GM12873 (cell line): ENCODE data around the gene COG5.

Experiments used
- TF ChIP-seq, protein P1 (sequence below): IDR thresholded peaks from 2 replicates; pipeline ENCODE4 v1.5.1; 2012; ENCODE audit warnings: low read depth, mild to moderate bottlenecking, moderate library complexity, low read length, control low read depth; ENCODE audit not compliant: insufficient read depth; ENCODE audit errors: missing control alignments

COG5 gene

DNA sequence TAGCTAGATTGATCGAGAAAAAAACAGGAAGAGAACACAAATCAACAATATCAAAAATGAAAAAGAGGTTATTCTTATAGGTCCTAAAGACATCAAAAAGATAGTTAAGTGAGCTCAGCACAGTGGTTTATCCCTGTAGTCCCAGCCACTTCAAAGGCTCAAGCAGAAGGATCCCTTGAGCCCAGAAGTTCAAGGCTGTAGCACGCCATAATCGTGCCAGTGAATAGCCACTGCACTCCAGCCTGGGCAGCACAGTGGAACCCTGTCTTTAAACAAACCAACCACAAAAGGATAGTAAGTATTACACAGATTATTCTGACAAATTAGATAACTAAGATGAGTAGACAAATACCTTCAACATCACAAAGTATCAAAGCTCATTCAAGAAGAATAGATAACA, 311.8 kb downstream of the COG5 start:
- TF ChIP-seq, protein P1, sequence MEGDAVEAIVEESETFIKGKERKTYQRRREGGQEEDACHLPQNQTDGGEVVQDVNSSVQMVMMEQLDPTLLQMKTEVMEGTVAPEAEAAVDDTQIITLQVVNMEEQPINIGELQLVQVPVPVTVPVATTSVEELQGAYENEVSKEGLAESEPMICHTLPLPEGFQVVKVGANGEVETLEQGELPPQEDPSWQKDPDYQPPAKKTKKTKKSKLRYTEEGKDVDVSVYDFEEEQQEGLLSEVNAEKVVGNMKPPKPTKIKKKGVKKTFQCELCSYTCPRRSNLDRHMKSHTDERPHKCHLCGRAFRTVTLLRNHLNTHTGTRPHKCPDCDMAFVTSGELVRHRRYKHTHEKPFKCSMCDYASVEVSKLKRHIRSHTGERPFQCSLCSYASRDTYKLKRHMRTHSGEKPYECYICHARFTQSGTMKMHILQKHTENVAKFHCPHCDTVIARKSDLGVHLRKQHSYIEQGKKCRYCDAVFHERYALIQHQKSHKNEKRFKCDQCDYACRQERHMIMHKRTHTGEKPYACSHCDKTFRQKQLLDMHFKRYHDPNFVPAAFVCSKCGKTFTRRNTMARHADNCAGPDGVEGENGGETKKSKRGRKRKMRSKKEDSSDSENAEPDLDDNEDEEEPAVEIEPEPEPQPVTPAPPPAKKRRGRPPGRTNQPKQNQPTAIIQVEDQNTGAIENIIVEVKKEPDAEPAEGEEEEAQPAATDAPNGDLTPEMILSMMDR = no peak

DNA sequence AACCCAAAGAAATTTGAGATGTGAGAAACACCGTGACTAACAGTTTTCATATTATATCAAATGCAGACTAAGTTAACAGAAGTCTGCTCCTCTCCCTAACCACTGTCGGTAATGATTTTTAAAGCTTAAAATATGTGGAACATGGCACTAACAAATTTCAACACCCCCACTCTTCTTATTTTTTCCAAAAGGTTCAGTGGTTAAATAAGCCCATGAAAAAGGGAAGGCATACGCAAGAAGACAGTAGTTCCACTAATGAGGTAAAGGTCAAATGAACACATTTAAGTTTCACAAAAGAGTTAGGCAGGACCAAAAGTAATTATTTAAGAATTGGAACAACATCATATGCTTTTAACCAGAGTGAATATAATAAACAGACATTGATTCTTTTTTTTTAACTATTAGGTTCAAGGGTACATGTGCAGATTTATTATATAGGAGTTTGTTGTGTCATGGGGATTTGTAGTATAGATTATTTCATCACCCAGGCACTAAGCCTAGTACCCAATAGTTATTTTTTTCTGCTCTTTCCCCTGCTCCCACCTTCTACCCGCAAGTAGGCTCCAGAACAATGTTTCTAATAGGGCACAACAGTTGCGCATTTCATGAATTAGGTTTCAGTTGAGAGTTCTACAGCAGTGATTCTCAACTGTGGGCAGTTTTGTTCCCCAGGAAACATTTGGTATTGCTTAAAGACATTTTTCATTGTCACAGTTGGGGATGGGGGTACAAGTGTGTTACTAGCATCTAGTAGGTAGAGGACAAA, 315.0 kb downstream of the COG5 start:
- TF ChIP-seq, protein P1 = no peak

DNA sequence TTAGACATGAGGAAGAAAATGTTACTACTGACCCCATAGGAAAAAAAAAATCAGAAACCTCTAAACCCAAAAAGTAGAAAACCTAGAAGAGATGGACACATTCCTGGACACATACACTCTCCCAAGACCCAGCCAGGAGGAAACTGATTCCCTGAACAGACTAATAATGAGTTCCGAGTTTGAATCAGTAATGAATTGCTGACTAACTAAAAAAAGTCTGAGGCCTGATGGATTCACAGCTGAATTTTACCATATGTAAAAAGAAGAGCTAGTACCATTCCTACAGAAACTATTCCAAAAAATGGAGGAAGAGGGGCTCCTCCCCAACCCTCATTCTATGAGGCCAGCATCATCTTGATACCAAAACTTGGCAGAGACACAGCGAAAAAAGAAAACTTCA, 319.1 kb downstream of the COG5 start:
- TF ChIP-seq, protein P1 = no peak

DNA sequence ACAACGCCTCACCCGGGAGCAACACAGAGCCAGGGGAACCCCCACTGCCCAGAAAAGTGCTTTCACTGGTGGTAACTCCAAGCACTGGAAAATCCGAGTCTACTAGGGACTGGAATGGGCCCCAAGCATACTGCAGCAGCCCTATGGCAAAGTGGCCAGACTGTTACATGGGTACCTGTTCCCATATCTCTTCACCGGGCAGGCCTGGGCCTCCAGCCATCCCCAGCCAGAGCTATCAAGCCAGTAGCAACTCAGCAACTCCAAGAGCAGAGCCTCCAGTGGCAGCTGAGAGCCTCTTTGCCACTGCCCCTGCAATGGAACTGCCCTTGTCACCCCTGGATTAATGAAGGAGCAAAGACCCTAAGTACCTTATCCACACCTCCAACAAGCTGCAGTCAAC, 321.5 kb downstream of the COG5 start:
- TF ChIP-seq, protein P1 = no peak

DNA sequence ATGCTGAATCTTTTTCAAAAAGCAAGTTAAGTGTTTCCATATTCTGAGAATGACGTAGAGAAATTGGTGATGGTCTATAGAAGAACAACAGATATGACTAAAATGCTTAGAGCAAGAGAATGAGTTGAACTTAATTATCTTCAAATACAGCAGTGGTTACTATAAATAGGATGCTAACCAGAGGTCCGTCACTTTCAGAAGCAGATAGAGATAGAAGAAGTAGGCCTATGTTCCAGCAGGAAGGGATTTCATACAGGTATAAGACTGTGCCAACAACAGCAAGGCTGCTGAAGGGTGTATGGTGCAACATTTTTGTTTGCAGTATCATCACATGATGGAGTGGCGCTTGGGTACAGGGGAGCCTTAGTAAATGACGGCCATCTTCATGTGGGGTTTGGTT, 326.3 kb downstream of the COG5 start:
- TF ChIP-seq, protein P1 = no peak

DNA sequence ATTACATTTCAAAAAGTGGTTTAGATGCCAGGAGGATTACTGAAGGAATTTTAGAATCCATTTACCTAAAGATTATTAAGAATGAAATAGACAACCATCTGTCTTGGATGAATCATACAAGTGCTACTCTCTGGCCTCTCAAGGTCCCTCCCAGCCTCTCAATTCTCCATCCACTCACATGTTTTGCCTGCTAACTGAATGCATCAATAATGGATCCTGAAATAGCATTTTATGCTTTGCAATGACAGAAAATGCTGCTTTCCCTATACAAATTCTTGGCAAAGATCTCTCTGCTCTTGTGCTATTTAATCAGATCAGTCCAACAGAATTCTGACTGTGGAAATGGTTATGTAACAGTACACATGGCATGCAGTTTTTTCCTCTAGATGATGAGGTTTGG, 326.9 kb downstream of the COG5 start:
- TF ChIP-seq, protein P1 = no peak

DNA sequence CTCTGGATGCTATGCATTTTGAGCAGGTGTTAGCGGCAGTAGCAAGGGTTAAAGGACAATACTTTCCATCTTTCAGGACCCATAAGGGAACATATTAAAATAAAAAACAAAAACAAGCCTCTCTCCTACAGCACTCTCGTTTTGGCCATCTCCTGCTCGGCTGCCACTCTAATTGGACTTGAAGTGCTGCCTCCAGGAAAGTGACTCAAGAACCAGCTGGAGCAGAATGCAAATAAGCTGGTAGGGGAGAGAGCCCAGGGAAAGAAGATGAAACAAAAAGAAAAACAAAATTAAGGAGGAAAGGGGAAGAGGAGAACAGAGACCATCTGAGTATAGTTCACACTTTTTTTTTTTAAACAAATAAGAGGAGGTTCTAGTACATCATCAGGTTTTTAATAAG, 329.3 kb downstream of the COG5 start:
- TF ChIP-seq, protein P1 = no peak
